Neural progenitor cell (in vitro differentiated cells): ENCODE measurements around the gene GCNT4. TPM values are rescaled to one million over a fixed set of nuclear protein-coding genes. Genes with fewer than 3 reads are reported as not detected.

Experiments
- DNase-seq: peaks from one replicate; pipeline ENCODE4 v3.0.0-alpha.2; 2016; ENCODE audit warnings: low spot score
- H2AFZ ChIP-seq: fragments of 200-600 bp; sonication (generic); replicated peaks from 2 replicates; pipeline ENCODE4 v1.6.1; 2016; ENCODE audit warnings: antibody characterized with exemption
- H3F3A ChIP-seq: fragments of 200-600 bp; sonication (generic); 2 replicates; pipeline ENCODE4 v1.6.1; 2016; ENCODE audit warnings: antibody characterized with exemption, low read depth
- H3K27ac ChIP-seq: fragments of 200-600 bp; sonication (generic); 2 replicates; pipeline ENCODE4 v1.5.1; 2016; ENCODE audit warnings: mild to moderate bottlenecking
- H3K27me3 ChIP-seq: fragments of 200-600 bp; sonication (generic); 2 replicates; pipeline ENCODE4 v1.6.1; 2016; ENCODE audit warnings: mild to moderate bottlenecking, moderate library complexity
- H3K36me3 ChIP-seq: fragments of 200-600 bp; sonication (generic); 2 replicates; pipeline ENCODE4 v1.5.1; 2016
- H3K4me1 ChIP-seq: fragments of 200-600 bp; sonication (generic); 2 replicates; pipeline ENCODE4 v1.6.1; 2016; ENCODE audit warnings: mixed run types
- H3K4me2 ChIP-seq: fragments of 200-600 bp; sonication (generic); 2 replicates; pipeline ENCODE4 v1.6.1; 2016
- H3K4me3 ChIP-seq: fragments of 200-600 bp; sonication (generic); 2 replicates; pipeline ENCODE4 v1.5.1; 2016
- H3K79me2 ChIP-seq: fragments of 200-600 bp; sonication (generic); 2 replicates; pipeline ENCODE4 v1.6.1; 2016; ENCODE audit warnings: low read depth
- H3K9ac ChIP-seq: fragments of 200-600 bp; sonication (generic); 2 replicates; pipeline ENCODE4 v1.6.1; 2016
- H3K9me3 ChIP-seq: fragments of 200-600 bp; sonication (generic); 2 replicates; pipeline ENCODE4 v1.5.1; 2016; ENCODE audit warnings: low read depth
- H4K20me1 ChIP-seq: fragments of 200-600 bp; sonication (generic); 2 replicates; pipeline ENCODE4 v1.6.1; 2016; ENCODE audit warnings: low read depth
- H3K27ac Mint-ChIP-seq: 3 replicates; pipeline ENCODE4 v1.8.0; 2021; ENCODE audit warnings: mixed read lengths
- H3K27me3 Mint-ChIP-seq: 2 replicates; pipeline ENCODE4 v1.8.0; 2022; ENCODE audit warnings: low read depth, mild to moderate bottlenecking, inconsistent platforms, moderate library complexity, mixed read lengths; ENCODE audit not compliant: insufficient read depth
- H3K36me3 Mint-ChIP-seq: 3 replicates; pipeline ENCODE4 v1.8.0; 2021; ENCODE audit warnings: mixed read lengths
- H3K4me1 Mint-ChIP-seq: 3 replicates; pipeline ENCODE4 v1.8.0; 2021; ENCODE audit warnings: mixed read lengths
- H3K4me3 Mint-ChIP-seq: 3 replicates; pipeline ENCODE4 v1.8.0; 2021; ENCODE audit warnings: mild to moderate bottlenecking, moderate library complexity, mixed read lengths
- H3K9me3 Mint-ChIP-seq: 3 replicates; pipeline ENCODE4 v1.8.0; 2020; ENCODE audit warnings: mixed read lengths
- CTCF ChIP-seq: fragments of 200-600 bp; sonication (generic); IDR thresholded peaks from 2 replicates; pipeline ENCODE4 v1.5.1; 2017; ENCODE audit warnings: antibody characterized with exemption, mild to moderate bottlenecking
- EZH2 ChIP-seq: fragments of 200-600 bp; sonication (generic); IDR thresholded peaks from 2 replicates; pipeline ENCODE4 v1.6.1; 2017; ENCODE audit warnings: antibody characterized with exemption, mild to moderate bottlenecking, moderate library complexity
- EZH2phosphoT487 ChIP-seq: fragments of 200-600 bp; sonication (generic); IDR thresholded peaks from 2 replicates; pipeline ENCODE4 v1.6.1; 2017; ENCODE audit warnings: antibody characterized with exemption
- total RNA-seq: library from RNA; depleted of rRNA; stranded (reverse); fragments of >200 nt; gene quantifications from 2 replicates; pipeline ENCODE4 v1.2.3, GENCODE V29; 2015; ENCODE audit warnings: low replicate concordance

The GCNT4 gene
- total RNA-seq, 1 donor from 2014 or later: 0.17 TPM

- H3K9ac ChIP-seq: no peak overlapping the region
- no peak for TF ChIP-seq CTCF
- TF ChIP-seq EZH2: no peak
- TF ChIP-seq EZH2phosphoT487: no peak
- Mint-ChIP-seq H3K9me3 (no peaks in the 10 kb centered on the region), H3K4me3 (no peak overlapping the region), H3K27ac (no peak overlapping the region), H3K36me3 (no peaks in the 10 kb centered on the region), H3K27me3 (peaks cover 2% of the 10 kb centered on the region), H3K4me1 (peaks cover 3% of the 10 kb centered on the region)
- no peaks in the 10 kb centered on the region for H3F3A ChIP-seq
- no peaks in the 10 kb centered on the region for H3K4me1 ChIP-seq
- no peak overlapping the region for H3K27ac ChIP-seq
- H3K27me3 ChIP-seq: no peaks in the 10 kb centered on the region
- H3K79me2 ChIP-seq: no peaks in the 10 kb centered on the region
- H4K20me1 ChIP-seq: no peaks in the 10 kb centered on the region
- no peak overlapping the region for H3K4me2 ChIP-seq
- H3K4me3 ChIP-seq: no peak overlapping the region
- no peaks in the 10 kb centered on the region for H3K9me3 ChIP-seq
- no peaks in the 10 kb centered on the region for H3K36me3 ChIP-seq
- no peak for DNase-seq
- H2AFZ ChIP-seq: no peak overlapping the region
Measured at GRCh38 chr5:75078027-75078426, 25.7 kb upstream of the GCNT4 start.

DNA sequence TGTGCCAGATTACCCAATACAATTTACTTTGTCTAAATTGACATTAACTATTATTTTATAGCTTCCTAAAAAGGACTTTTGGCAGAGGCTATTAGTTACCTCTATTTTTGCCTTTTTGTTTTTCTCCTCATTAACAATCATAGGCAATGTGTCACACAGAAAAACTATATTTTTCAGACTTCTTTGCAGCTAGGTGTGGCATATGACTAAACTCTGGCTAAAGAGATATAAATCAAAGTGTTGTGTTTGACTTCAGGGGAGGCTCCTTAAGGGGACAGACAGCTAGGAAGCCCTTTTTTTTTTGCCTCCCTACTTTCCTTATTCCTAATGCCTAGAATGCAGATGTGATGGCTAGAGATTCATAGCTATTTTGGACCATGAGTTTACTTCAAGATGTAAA, 19.7 kb upstream of the GCNT4 start:
- Mint-ChIP-seq H3K27me3 (peaks cover 6% of the 10 kb centered on the region), H3K4me3 (no peak overlapping the region), H3K27ac (no peak overlapping the region), H3K4me1 (peaks cover 8% of the 10 kb centered on the region), H3K9me3 (peaks cover 2% of the 10 kb centered on the region), H3K36me3 (no peaks in the 10 kb centered on the region)
- TF ChIP-seq CTCF (no peak), EZH2phosphoT487 (no peak), EZH2 (no peak)
- Histone ChIP-seq H3K36me3 (no peaks in the 10 kb centered on the region), H3K9ac (no peak overlapping the region), H3K4me3 (no peak overlapping the region), H4K20me1 (no peaks in the 10 kb centered on the region), H3K79me2 (no peaks in the 10 kb centered on the region), H3K4me2 (no peak overlapping the region), H2AFZ (no peak overlapping the region), H3K27me3 (no peaks in the 10 kb centered on the region), H3K27ac (no peak overlapping the region), H3F3A (no peaks in the 10 kb centered on the region), H3K4me1 (no peaks in the 10 kb centered on the region), H3K9me3 (no peaks in the 10 kb centered on the region)
- DNase-seq: no peak

- no peaks in the 10 kb centered on the region for H3K36me3 Mint-ChIP-seq
- TF ChIP-seq CTCF (no peak), EZH2phosphoT487 (no peak), EZH2 (no peak)
- Histone ChIP-seq H3K4me3 (no peak overlapping the region), H3K36me3 (no peaks in the 10 kb centered on the region), H2AFZ (no peak overlapping the region), H3K9me3 (no peaks in the 10 kb centered on the region), H3K27me3 (no peaks in the 10 kb centered on the region), H3K4me2 (no peak overlapping the region), H4K20me1 (no peaks in the 10 kb centered on the region), H3K9ac (no peak overlapping the region), H3K79me2 (no peaks in the 10 kb centered on the region), H3K27ac (no peak overlapping the region), H3F3A (no peaks in the 10 kb centered on the region), H3K4me1 (no peaks in the 10 kb centered on the region)
- H3K9me3 Mint-ChIP-seq: peaks cover 2% of the 10 kb centered on the region
- H3K27ac Mint-ChIP-seq: no peak overlapping the region
- no peak for DNase-seq
- peaks cover 6% of the 10 kb centered on the region for H3K27me3 Mint-ChIP-seq
- H3K4me3 Mint-ChIP-seq: no peak overlapping the region
- peaks cover 12% of the 10 kb centered on the region for H3K4me1 Mint-ChIP-seq
Measured at GRCh38 chr5:75071100-75071499, 18.7 kb upstream of the GCNT4 start.

DNA sequence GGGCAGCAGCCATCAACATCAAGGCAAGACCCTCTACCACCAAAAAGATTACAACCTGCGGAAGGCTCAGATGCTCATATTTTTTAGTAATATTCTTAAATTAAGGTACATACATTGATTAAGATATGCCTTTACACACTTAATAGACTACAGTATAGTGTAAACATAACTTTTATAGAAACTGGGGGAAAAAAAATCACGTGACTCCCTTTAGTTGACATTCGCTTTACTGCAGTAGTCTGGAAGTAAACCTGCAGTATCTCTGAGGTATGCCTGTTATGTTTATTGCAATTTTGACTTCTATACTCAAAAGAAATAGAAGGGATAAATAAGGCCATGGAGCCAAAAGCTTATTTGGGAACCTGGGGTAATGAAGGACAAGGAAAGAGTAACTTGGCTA, 15.1 kb upstream of the GCNT4 start:
- no peaks in the 10 kb centered on the region for H3K9me3 ChIP-seq
- H3K4me2 ChIP-seq: no peak overlapping the region
- no peak overlapping the region for H3K27ac ChIP-seq
- H3K4me3 ChIP-seq: no peak overlapping the region
- no peaks in the 10 kb centered on the region for H3F3A ChIP-seq
- Mint-ChIP-seq H3K27ac (peak overlapping the region; percentile 3), H3K36me3 (no peaks in the 10 kb centered on the region), H3K4me3 (no peak overlapping the region), H3K27me3 (peaks cover 3% of the 10 kb centered on the region), H3K4me1 (peaks cover 22% of the 10 kb centered on the region), H3K9me3 (peaks cover 2% of the 10 kb centered on the region)
- H3K4me1 ChIP-seq: no peaks in the 10 kb centered on the region
- no peak for DNase-seq
- H3K79me2 ChIP-seq: no peaks in the 10 kb centered on the region
- H4K20me1 ChIP-seq: no peaks in the 10 kb centered on the region
- no peak overlapping the region for H3K9ac ChIP-seq
- TF ChIP-seq CTCF (no peak), EZH2 (no peak), EZH2phosphoT487 (no peak)
- H3K27me3 ChIP-seq: no peaks in the 10 kb centered on the region
- no peaks in the 10 kb centered on the region for H3K36me3 ChIP-seq
- no peak overlapping the region for H2AFZ ChIP-seq
